GM23248 (cell line): ENCODE data around the gene STYX. TPM values are rescaled to one million over a fixed set of nuclear protein-coding genes. Genes with fewer than 3 reads are reported as not detected.
A peak's percentile ranks its signal among the peaks of the same experiment; 100 is the strongest.

Experiments used
- DNase-seq: peaks from one replicate; pipeline ENCODE4 v3.0.0-alpha.2; 2015
- H2AFZ ChIP-seq: fragments of 200-600 bp; sonication (generic); 2 replicates; pipeline ENCODE4 v1.6.1; 2016; ENCODE audit warnings: antibody characterized with exemption
- H3F3A ChIP-seq: fragments of 200-600 bp; sonication (generic); 2 replicates; pipeline ENCODE4 v1.6.1; 2016; ENCODE audit warnings: mild to moderate bottlenecking, antibody characterized with exemption, mixed run types; ENCODE audit not compliant: insufficient read depth
- H3K27ac ChIP-seq: fragments of 200-600 bp; sonication (generic); 2 replicates; pipeline ENCODE4 v1.5.1; 2016; ENCODE audit warnings: mild to moderate bottlenecking
- H3K27me3 ChIP-seq: fragments of 200-600 bp; sonication (generic); replicated peaks from 2 replicates; pipeline ENCODE4 v1.6.1; 2016; ENCODE audit warnings: mild to moderate bottlenecking; ENCODE audit not compliant: insufficient read depth
- H3K36me3 ChIP-seq: fragments of 200-600 bp; sonication (generic); 2 replicates; pipeline ENCODE4 v1.6.1; 2016; ENCODE audit warnings: low read depth, mild to moderate bottlenecking
- H3K4me1 ChIP-seq: fragments of 200-600 bp; sonication (generic); 2 replicates; pipeline ENCODE4 v1.6.1; 2016; ENCODE audit warnings: mild to moderate bottlenecking; ENCODE audit not compliant: insufficient read depth
- H3K4me2 ChIP-seq: fragments of 200-600 bp; sonication (generic); one replicate; pipeline ENCODE4 v1.6.1; 2016; ENCODE audit warnings: mild to moderate bottlenecking; ENCODE audit not compliant: unreplicated experiment
- H3K4me3 ChIP-seq: fragments of 200-600 bp; sonication (generic); 2 replicates; pipeline ENCODE4 v1.5.1; 2016; ENCODE audit warnings: mild to moderate bottlenecking
- H3K79me2 ChIP-seq: fragments of 200-600 bp; sonication (generic); 2 replicates; pipeline ENCODE4 v1.6.1; 2016; ENCODE audit warnings: mild to moderate bottlenecking; ENCODE audit not compliant: insufficient read depth
- H3K9ac ChIP-seq: fragments of 200-600 bp; sonication (generic); 2 replicates; pipeline ENCODE4 v1.6.1; 2016; ENCODE audit warnings: mild to moderate bottlenecking
- H3K9me2 ChIP-seq: fragments of 200-600 bp; sonication (generic); 2 replicates; pipeline ENCODE4 v1.6.1; 2016; ENCODE audit warnings: mixed run types, mild to moderate bottlenecking, moderate library complexity; ENCODE audit not compliant: insufficient read depth
- H3K9me3 ChIP-seq: fragments of 200-600 bp; sonication (generic); one replicate; pipeline ENCODE4 v1.6.1; 2017; ENCODE audit warnings: low read depth
- H4K20me1 ChIP-seq: fragments of 200-600 bp; sonication (generic); 2 replicates; pipeline ENCODE4 v1.6.0; 2016; ENCODE audit not compliant: insufficient read depth
- EZH2 ChIP-seq: fragments of 200-600 bp; sonication (generic); IDR thresholded peaks from 2 replicates; pipeline ENCODE4 v1.6.1; 2018; ENCODE audit warnings: antibody characterized with exemption, mild to moderate bottlenecking; ENCODE audit not compliant: insufficient read depth, poor library complexity, severe bottlenecking
- EZH2phosphoT487 ChIP-seq: fragments of 200-600 bp; sonication (generic); IDR thresholded peaks from 2 replicates; pipeline ENCODE4 v1.6.1; 2018; ENCODE audit warnings: antibody characterized with exemption, moderate library complexity, mild to moderate bottlenecking, low read depth; ENCODE audit not compliant: insufficient read depth
- WGBS, 2 experiments: methylation state at CpG; one replicate each; pipeline ENCODE4 v1.1.6; 2015 to 2017; ENCODE audit warnings: low lambda C conversion rate in 2 of 2, low coverage in 1 of 2; ENCODE audit errors: missing lambda C conversion rate in 2 of 2; 5-methylcytosine and 5-hydroxymethylcytosine counted together
- in situ Hi-C: fragments of 300-500 bp; cut with MboI; formaldehyde crosslinking; loops from 2 replicates; pipeline ENCODE4 v1.15.0; 2020
- polyA plus RNA-seq: library from polyadenylated mRNA; unstranded; fragments of >200 nt; fragmentation: Nextera tagmentation; extraction: Ambion mirVana; gene quantifications from 2 replicates; pipeline ENCODE4 v1.2.1, GENCODE V29; 2016
- total RNA-seq: library from RNA; depleted of rRNA; stranded (reverse); fragments of >200 nt; shearing (Covaris generic); gene quantifications from 2 replicates; pipeline ENCODE4 v1.2.3, GENCODE V29; 2014

Gene STYX
- total and polyA plus RNA-seq, 2 experiments from 2014 or later, result 20.1 to 23.0 TPM

GRCh38 chr14:52789118-52789517, 59.2 kb downstream of the STYX start:
- in situ Hi-C loops, result no loop called here
- Histone ChIP-seq H3K27ac (no peak overlapping the region), H4K20me1 (no peaks in the 10 kb centered on the region), H3K4me2 (peak overlapping the region; percentile 84), H3K27me3 (no peaks in the 10 kb centered on the region), H3K4me3 (peak overlapping the region; percentile 89), H2AFZ (no peak overlapping the region), H3K79me2 (peaks cover 72% of the 10 kb centered on the region), H3K9me3 (no peaks in the 10 kb centered on the region), H3K9me2 (no peaks in the 10 kb centered on the region), H3F3A (peaks cover 23% of the 10 kb centered on the region), H3K36me3 (0 out of 2 replicates have a peak, but pooled peaks cover 10% of the 10 kb centered on the region), H3K9ac (peak overlapping the region; percentile 97), H3K4me1 (peaks cover 26% of the 10 kb centered on the region)
- DNase-seq, result peak; percentile 23
- no peak for TF ChIP-seq EZH2
- TF ChIP-seq EZH2phosphoT487, result no peak
- WGBS, 2 experiments, result 50 to 64% methylated on average over 2 of the region's 2 CpGs

GRCh38 chr14:52790011-52790755, 60.2 kb downstream of the STYX start:
- Histone ChIP-seq H3K9me2 (no peaks in the 10 kb centered on the region), H3K27me3 (no peaks in the 10 kb centered on the region), H3K36me3 (0 out of 2 replicates have a peak, but pooled peaks cover 10% of the 10 kb centered on the region), H3F3A (peaks cover 20% of the 10 kb centered on the region), H3K4me2 (peak overlapping the region; percentile 84), H4K20me1 (no peaks in the 10 kb centered on the region), H3K4me3 (peak overlapping the region; percentile 89), H3K9me3 (no peaks in the 10 kb centered on the region), H3K9ac (peak overlapping the region; percentile 97), H2AFZ (peak overlapping the region; percentile 84), H3K27ac (peak overlapping the region; percentile 97), H3K79me2 (peaks cover 62% of the 10 kb centered on the region), H3K4me1 (peaks cover 17% of the 10 kb centered on the region)
- DNase-seq, result peak; percentile 33
- WGBS, 2 experiments, result 48 to 58% methylated on average over 18 of the region's 18 CpGs
- TF ChIP-seq EZH2phosphoT487 (no peak), EZH2 (no peak)
- in situ Hi-C loops, result no loop called here

- peak overlapping the region; percentile 84 for H2AFZ ChIP-seq
- H3K9ac ChIP-seq, result peak overlapping the region; percentile 97
- no peaks in the 10 kb centered on the region for H3K9me2 ChIP-seq
- peak overlapping the region; percentile 97 for H3K27ac ChIP-seq
- TF ChIP-seq EZH2 (no peak), EZH2phosphoT487 (no peak)
- no peaks in the 10 kb centered on the region for H4K20me1 ChIP-seq
- no peaks in the 10 kb centered on the region for H3K27me3 ChIP-seq
- peaks cover 56% of the 10 kb centered on the region for H3K79me2 ChIP-seq
- peak overlapping the region; percentile 84 for H3K4me2 ChIP-seq
- H3K4me1 ChIP-seq, result peaks cover 17% of the 10 kb centered on the region
- no peaks in the 10 kb centered on the region for H3K9me3 ChIP-seq
- in situ Hi-C loops, result no loop called here
- 0 out of 2 replicates have a peak, but pooled peaks cover 10% of the 10 kb centered on the region for H3K36me3 ChIP-seq
- peak overlapping the region; percentile 89 for H3K4me3 ChIP-seq
- peak; percentile 36 for DNase-seq
- 1 to 3% methylated on average over 26 of the region's 26 CpGs for WGBS, 2 experiments
- H3F3A ChIP-seq, result peaks cover 20% of the 10 kb centered on the region
These were observed 60.8 kb downstream of the STYX start for GRCh38 chr14:52790756-52791222.

- Histone ChIP-seq H3K27me3 (no peaks in the 10 kb centered on the region), H3K4me1 (peaks cover 17% of the 10 kb centered on the region)
These were observed 61.5 kb downstream of the STYX start, which contains the start of gene GNPNAT1 for GRCh38 chr14:52791223-52792096. Gene GNPNAT1, minus strand, starts transcription at chr14:52791607. Its CDS starts 6,957 bp downstream, at chr14:52784650.

More at GRCh38 chr14:52791223-52792096, 61.5 kb downstream of the STYX start, which contains the start of gene GNPNAT1:
- Histone ChIP-seq H3K9ac (peak within 1 kb of the TSS; percentile 97), H3K36me3 (0 out of 2 replicates have a peak, but pooled peaks cover 10% of the 10 kb centered on the region), H3K4me3 (peak within 1 kb of the TSS; percentile 89), H3K9me3 (no peaks in the 10 kb centered on the region), H3F3A (peaks cover 20% of the 10 kb centered on the region), H2AFZ (peak within 1 kb of the TSS; percentile 84), H3K27ac (peak within 1 kb of the TSS; percentile 97), H3K9me2 (no peaks in the 10 kb centered on the region), H3K79me2 (peaks cover 49% of the 10 kb centered on the region), H3K4me2 (peak within 1 kb of the TSS; percentile 84), H4K20me1 (no peaks in the 10 kb centered on the region)
- 1 to 2% methylated on average over 33 to 59 of the region's 74 CpGs for WGBS, 2 experiments
- no peak for TF ChIP-seq EZH2
- no peak for TF ChIP-seq EZH2phosphoT487
- in situ Hi-C loops, result no loop called here
- DNase-seq, result peak; percentile 94
